H1 (cell line): ENCODE results near the gene SMU1. TPM values are rescaled to one million over a fixed set of nuclear protein-coding genes. Genes with fewer than 3 reads are reported as not detected.

Source experiments
- KDM4A ChIP-seq: IDR thresholded peaks from one replicate; pipeline ENCODE4 v1.7.1; 2012; ENCODE audit warnings: low read depth, mild to moderate bottlenecking, moderate library complexity, low read length, inconsistent platforms; ENCODE audit not compliant: severe bottlenecking
- RAD21 ChIP-seq, 2 experiments: IDR thresholded peaks in 1 of 2; conservative IDR thresholded peaks in 1 of 2; 2 replicates each; pipeline ENCODE4 v1.6.1; 2011; ENCODE audit warnings: low read depth in 2 of 2, low read length in 2 of 2, improper control_type of control experiment in 1 of 2, inconsistent platforms in 1 of 2, mild to moderate bottlenecking in 1 of 2, moderate library complexity in 1 of 2
- SP2 ChIP-seq: IDR thresholded peaks from 2 replicates; pipeline ENCODE4 v1.6.1; 2012; ENCODE audit warnings: mild to moderate bottlenecking, low read length, inconsistent platforms
- YY1 ChIP-seq: IDR thresholded peaks from 2 replicates; pipeline ENCODE4 v1.6.1; 2011; ENCODE audit warnings: low read depth, mild to moderate bottlenecking, low read length
- polyA plus RNA-seq, 7 experiments: library from polyadenylated mRNA; depleted of rRNA in 3 of 7; stranded (reverse) in 5 of 7; unstranded in 2 of 7; fragments of >200 nt in 5 of 7; fragments of 200-250 nt in 2 of 7; gene quantifications; 1 replicate in 5 of 7; 2 replicates in 1 of 7; 4 replicates in 1 of 7; pipeline versions ENCODE4 v1.2.1 to v1.2.3, GENCODE V29; 2011 to 2013; ENCODE audit warnings: missing spikeins in 2 of 7, mixed read lengths in 2 of 7
- total RNA-seq: library from RNA; stranded (reverse); fragmentation: NEBNext Ultra II Directional; extraction: Animal tissue kit (Norgen Biotek cat#: 25700); gene quantifications from 2 replicates; pipeline ENCODE4 v1.2.1, GENCODE V29; 2021

SMU1 gene
- total and polyA plus RNA-seq, 2 of the 8 experiments (the other 6 are each of a cell fraction or from before 2014, with no cell fraction given), result 8.4 to 26.0 TPM

DNA sequence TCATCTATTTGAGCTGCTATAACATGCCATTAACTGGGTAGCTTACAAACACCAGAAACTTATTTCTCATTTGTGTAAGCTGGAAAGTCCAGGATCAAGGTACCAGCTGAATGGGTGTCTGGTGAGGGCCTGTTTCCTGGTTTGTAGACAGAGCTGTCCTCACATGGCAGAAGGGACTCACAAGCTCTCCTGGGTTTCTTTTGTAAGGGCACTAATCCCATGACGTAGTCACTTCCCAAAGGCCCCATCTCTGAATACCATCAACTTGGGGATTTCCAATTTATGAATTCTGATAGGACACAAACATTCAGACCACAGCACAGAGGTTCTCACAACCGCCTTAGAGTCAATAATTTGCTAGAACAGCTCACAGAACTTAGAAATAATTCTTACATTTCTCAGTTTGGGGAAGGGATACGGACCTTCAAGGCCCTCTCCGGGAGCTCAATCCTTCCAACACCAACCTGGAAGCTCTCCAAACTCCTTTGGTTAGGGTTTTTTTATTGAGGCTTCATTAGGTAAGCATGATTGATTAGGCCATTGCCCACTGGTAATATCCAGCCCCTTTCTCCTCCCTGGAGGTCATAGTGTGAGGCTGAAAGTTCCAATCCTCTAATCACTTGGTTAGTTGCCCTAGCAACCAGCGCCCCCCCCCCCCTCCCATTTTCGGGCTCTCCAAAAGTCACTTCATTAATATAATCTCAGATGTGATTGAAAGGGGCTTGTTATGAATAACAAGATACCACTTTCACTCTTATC is 59.0 kb downstream of the SMU1 start (continued):
- TF ChIP-seq RAD21 (IDR thresholded peaks at IDR 0.05 in 1 of 2, conservative IDR thresholded peaks at IDR 0.05 in 1 of 2; ENCODE audit: low read depth in 2 of 2, low read length in 2 of 2) (no peak), SP2 (no peak), YY1 (no peak), KDM4A (no peak)
